HG03439 (cell line): ENCODE measurements around the gene TTC31.

Source experiments
- ATAC-seq: cut with Tn5 transposase; IDR thresholded peaks from one replicate; pipeline ENCODE4 v1.9.1; 2021; ENCODE audit warnings: mild to moderate bottlenecking, moderate library complexity; ENCODE audit not compliant: unreplicated experiment

TTC31 gene

GRCh38 chr2:74524955-74525716 is 42.3 kb downstream of the TTC31 start:
- no peak for ATAC-seq

DNA sequence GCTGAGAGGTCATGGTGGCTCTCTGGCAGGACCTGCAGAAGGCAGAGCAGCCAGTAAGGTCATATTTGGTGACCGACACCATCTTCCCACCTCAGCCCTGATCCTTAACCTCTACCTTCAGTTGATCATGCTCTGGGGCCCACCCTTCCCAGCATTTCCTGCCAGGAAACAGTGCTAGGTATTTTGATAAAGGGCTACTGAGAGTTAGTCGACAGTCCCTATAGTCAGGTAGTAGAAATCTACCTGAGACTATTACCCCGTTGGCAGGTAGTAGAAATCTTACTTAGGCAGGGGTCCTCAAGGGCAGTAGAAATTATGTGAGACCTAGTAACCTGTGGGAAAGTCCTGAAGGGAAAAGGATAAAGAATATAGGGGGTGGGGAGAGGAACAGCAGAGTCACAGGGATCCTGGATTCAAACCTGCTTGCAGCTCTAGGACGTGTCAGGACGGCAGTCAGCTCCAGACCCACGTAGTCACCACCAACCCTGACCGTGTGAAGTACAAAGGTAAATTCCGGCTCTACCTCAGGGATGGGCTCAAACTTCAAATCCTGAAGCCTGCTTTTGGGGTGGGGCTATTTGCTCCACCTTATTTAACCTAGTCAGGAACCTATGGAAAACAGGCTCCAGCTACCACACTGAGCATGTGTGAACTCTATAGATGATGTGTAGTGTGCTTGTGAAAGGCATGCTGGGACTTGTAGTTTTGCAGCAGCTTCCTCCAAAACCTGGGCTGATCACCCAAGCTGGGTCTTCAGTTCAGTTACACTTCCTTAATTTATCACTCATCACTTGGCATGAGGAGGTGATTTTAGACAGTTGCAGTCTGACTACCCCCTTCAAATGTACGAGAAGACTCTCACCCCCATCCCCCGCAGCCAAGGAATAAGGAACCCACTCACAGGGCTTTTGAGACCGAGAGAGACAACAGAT is 43.1 kb downstream of the TTC31 start, which contains the start of gene DQX1:
TSS of gene DQX1 (minus strand) at position 515 of the 932 bp plus-strand sequence. CDS start at position 13, 502 bp downstream.
- no peak for ATAC-seq

- no peak for ATAC-seq
These were observed 43.9 kb downstream of the TTC31 start for GRCh38 chr2:74526649-74527230.

GRCh38 chr2:74527741-74528140 is 44.9 kb downstream of the TTC31 start:
- ATAC-seq: no peak

DNA sequence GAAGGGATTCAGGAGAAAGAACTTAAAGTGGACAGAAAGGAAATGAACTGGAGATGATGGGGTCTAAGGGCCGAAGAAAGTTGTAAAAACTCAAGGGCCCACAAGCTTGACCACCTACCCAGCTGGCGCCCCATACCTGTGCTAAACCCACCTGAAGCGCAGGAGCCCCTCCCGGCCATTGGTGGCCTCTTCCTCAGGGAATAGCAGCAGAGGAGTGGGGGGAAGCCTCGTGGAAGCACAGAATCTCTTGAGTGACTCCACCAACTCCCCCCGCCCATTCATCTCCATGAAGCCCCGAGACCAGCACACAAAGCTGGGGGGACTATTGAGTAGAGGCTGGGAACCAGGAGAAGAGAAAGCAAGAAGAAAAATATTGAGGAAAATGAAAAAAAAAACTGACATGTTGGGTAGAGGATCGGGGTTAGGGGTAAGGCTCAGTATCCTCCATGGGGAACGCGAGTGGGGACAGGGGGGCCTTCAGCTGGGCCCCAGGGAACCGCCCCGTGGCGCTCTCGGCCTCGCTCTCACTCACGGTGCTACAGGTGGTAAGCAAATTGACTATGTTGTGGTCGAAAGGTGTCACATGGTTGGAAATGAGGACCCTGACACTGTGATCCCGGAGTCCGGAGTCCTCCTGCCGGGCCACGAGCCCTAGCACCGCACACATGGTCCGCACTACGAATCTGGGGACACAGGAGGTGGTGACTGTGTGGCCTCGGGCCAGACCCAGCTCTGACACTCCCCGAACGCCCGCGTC is 45.9 kb downstream of the TTC31 start:
- peak; percentile 15 for ATAC-seq

DNA sequence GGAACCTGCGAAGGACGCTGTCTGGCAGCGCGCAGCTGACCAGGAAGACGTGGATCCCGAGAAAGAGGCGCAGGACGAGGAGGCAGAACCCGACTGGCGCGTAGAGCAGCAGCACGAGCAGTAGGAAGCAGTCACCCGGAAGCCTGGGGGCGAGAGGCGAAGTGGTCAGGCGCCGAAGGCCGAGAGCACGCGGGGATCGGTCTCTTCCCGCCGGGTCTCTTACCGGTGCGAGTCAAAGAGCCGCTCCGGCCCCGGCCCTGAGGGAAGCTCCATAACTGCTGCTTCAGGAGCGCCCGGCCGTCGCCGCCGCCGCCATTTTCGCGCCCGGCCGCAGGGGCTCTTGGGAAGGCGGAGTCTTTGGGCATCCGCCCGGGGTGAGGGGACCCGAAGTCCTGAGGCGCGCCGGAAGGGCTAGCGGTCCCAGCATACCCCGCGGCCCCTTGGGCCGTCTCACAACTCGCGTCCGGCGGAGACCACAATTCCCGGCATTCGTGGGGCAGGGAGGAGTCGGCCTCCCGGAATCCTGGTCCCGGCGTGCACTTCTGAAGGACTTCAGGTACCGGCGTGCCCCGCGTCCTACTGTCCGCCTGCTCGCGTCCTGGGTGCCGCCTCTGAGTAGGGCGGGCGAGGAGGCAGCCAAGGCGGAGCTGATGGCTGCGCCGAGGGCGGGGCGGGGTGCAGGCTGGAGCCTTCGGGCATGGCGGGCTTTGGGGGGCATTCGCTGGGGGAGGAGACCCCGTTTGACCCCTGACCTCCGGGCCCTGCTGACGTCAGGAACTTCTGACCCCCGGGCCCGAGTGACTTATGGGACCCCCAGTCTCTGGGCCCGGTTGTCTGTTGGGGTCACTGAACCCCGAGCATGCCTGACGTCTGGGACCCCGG is 46.7 kb downstream of the TTC31 start, which contains the start of the genes AUP1 and HTRA2:
TSS of gene AUP1 (minus strand) at position 350 of the 882 bp plus-strand sequence. CDS start at position 273, 77 bp downstream.
TSS of gene HTRA2 (plus strand) at position 577 of the 882 bp plus-strand sequence. CDS start at position 651, 74 bp downstream.
- ATAC-seq: peak; percentile 81

DNA sequence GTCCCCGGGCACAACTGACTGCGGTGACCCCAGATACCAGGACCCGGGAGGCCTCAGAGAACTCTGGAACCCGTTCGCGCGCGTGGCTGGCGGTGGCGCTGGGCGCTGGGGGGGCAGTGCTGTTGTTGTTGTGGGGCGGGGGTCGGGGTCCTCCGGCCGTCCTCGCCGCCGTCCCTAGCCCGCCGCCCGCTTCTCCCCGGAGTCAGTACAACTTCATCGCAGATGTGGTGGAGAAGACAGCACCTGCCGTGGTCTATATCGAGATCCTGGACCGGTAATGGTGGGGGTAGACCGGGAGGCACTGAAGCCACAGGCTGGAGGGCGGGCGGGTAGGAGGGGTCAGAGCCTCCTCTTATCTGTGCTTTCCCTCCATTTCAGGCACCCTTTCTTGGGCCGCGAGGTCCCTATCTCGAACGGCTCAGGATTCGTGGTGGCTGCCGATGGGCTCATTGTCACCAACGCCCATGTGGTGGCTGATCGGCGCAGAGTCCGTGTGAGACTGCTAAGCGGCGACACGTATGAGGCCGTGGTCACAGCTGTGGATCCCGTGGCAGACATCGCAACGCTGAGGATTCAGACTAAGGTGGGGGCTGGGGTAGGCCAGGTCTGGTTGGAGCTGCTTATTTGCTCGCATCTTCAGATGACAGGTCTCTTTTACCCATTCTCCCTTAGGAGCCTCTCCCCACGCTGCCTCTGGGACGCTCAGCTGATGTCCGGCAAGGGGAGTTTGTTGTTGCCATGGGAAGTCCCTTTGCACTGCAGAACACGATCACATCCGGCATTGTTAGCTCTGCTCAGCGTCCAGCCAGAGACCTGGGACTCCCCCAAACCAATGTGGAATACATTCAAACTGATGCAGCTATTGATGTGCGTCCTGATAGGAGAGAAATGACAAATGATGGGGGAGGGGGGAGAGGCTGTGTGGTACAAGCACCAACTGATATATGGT is 47.6 kb downstream of the TTC31 start:
- ATAC-seq: peak; percentile 24

- no peak for ATAC-seq
These were observed 48.8 kb downstream of the TTC31 start for GRCh38 chr2:74531666-74532065.

DNA sequence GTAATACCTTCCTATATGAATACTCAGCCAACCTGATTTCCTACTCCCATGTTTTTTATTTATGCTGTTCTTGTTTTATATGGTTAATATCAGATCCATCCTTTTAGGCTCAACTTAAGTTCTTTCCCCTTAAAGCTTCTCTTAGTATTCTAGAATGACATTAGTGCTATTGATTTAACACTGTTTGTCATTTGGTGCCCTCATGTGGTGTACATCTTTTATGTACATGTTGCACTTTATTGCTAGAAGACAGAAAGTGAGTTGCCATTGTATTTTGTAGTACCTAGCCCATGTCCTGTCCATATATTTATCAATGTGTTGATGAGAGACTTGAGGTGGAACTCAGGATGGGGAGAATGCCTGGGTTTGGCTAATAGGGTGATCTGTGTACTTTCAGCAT is 49.3 kb downstream of the TTC31 start:
- ATAC-seq: no peak

GRCh38 chr2:74533464-74533863 is 50.6 kb downstream of the TTC31 start:
- no peak for ATAC-seq

DNA sequence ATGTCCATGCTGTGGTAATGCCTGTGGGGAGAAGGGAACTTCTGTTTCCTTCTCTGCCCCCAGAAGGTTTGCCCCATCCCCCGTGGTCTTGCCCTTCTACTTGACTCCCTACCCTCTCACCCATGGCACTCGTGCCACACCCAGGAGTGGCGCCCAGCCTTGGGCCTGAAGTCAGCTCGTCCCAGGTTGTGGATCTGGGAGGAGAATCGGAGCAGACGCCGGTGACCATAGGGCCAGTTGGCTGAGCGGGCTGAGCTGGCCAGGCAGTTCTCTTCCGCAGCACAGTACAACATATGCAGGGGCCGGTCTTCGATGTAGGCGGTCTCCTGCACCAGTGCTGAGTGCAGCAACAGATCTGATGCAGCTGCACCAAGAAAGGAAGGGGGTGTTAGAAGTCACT is 51.5 kb downstream of the TTC31 start:
- ATAC-seq: no peak

DNA sequence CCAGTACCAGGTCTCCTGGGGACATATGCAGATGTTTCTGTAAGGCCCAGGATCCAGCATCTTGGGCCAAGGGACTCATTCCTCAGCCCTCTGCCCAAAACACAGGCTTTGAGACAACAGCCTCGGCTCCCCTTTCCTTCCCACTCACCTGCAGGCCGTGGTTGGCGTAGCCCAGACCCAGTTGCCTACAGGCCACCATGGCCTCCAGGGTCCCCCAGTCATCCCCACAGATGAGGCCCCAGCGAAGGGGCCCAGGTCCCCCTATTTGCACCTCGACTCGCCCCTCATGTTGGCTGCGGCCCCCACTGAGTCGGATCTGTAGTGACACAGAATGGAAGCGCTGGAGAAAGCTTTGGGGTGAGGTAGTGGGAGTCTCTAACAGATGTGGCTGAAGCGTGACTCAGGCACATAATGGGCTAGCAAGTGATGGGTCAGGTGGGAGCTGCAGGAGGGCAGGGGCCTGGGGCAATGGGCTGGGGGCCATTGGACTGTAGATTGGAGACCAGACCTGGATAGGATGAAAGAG is 52.6 kb downstream of the TTC31 start:
- ATAC-seq: no peak

GRCh38 chr2:74536166-74536950 is 53.5 kb downstream of the TTC31 start:
- no peak for ATAC-seq

DNA sequence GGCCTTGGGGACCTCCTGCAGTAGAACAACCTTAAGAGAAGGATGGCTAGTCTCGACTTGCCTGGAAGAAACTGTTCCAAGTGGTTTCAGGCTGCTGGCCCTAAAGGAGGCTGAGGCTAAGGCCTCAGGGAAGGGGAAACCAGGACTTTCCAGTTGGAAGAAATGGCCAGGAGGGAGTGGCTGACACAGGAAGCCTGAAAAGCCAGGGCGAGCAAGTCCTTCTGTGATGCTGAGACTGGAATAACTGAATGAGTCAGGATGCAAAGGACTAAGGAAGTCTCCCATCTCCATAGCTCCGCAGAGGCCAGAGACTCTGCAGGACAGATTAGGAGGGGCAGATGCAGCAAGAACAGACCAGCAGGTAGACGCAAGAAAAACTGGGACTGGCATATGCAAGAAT is 54.3 kb downstream of the TTC31 start:
- no peak for ATAC-seq

DNA sequence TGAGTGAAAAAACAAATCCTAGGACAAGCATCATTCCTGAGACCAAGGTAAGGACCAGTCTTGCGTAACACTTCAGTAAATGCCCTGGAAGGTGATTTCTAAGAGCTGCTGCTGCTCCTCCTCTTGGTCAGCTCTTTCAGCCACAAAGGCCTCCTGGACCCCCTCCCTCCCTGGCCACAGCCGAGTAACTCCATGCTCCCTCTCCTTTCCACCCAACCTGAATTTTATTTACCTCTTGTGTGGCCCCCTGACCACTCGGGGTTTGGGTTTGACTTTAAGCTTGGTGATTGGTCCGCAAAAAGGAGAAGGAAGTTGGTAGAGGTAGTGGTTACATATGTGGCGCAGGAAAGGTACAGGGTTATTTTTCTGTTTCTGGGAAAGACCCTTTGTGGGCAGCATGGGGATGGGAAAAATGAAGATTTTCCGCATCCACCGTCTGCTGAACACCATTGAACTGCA is 56.0 kb downstream of the TTC31 start:
- ATAC-seq: no peak

- ATAC-seq: no peak
These were observed 57.4 kb downstream of the TTC31 start for GRCh38 chr2:74540291-74540690.

DNA sequence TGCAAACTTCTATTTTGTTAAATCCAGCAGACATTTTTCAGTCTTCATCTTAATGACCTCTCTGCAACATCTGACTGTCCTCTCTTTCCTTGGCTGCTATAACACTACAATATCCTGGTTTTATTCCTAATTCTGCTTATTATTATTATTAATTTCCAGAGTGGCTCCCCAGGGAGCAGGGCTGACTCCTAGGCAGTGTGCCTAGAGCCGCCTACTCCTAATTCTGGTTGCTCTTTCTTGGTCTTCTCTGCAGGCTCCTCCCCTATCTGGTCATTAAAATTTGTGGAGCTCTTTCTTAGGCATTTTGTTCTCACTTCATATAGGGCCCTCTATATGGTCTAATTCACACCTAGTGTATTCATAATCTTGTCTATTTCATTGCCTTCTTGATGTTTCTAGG is 60.1 kb downstream of the TTC31 start:
- no peak for ATAC-seq
